A673 (cell line): ENCODE measurements around the gene PHACTR3.

Experiments used
- EZH2 ChIP-seq: fragments of 200-600 bp; sonication (generic); IDR thresholded peaks from 2 replicates; pipeline ENCODE4 v1.6.1; 2017; ENCODE audit warnings: borderline replicate concordance, low read depth, mild to moderate bottlenecking, mixed read lengths, antibody characterized with exemption, low read length; ENCODE audit not compliant: poor library complexity, severe bottlenecking
- TF ChIP-seq, protein P1 (sequence below): fragments of 300-800, 200-600 bp; sonication (generic); conservative IDR thresholded peaks from 2 replicates; pipeline ENCODE4 v1.5.1; 2017; ENCODE audit warnings: low read depth, mild to moderate bottlenecking, antibody characterized with exemption, low read length, moderate library complexity, mixed read lengths

DNA sequence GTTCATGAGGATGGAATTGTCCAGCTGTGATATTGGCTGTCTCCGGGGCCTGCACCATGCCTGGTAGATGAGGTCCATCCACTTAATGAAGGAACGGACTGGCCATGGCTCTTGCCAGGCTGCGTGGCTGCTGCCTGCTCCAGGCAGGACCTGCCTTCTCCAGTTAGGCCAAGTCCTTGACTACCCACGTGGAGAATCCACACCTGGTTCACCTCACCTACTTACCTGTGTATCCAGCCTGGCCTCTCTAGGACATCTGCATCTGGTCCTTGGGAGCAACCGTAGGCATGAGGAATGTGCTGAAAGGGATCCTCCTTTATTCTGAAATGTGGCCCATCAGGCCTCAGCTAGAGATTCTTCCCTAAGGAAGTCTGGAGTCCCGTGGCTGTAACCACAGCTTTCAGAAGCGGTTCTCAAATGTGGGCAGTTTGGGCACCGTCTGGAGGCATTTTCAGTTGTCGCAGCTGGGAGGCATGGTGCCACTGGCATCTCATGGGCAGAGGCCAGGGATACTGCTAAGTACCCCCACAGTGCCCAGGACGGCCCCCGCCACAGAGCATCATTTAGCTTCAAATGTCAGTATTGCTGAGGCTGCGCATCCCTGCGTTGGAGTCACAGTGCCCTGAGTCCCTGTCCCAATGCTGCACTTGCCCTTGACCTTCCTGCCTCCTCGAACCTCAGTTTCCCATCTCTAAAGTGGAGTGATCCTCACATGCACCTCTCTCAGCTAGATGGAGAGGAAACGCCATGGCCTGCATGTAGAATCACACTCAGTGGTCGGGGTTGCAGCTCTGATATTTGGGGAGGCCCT is 67.5 kb downstream of the PHACTR3 start:
- TF ChIP-seq EZH2, result no peak
- TF ChIP-seq, protein P1, sequence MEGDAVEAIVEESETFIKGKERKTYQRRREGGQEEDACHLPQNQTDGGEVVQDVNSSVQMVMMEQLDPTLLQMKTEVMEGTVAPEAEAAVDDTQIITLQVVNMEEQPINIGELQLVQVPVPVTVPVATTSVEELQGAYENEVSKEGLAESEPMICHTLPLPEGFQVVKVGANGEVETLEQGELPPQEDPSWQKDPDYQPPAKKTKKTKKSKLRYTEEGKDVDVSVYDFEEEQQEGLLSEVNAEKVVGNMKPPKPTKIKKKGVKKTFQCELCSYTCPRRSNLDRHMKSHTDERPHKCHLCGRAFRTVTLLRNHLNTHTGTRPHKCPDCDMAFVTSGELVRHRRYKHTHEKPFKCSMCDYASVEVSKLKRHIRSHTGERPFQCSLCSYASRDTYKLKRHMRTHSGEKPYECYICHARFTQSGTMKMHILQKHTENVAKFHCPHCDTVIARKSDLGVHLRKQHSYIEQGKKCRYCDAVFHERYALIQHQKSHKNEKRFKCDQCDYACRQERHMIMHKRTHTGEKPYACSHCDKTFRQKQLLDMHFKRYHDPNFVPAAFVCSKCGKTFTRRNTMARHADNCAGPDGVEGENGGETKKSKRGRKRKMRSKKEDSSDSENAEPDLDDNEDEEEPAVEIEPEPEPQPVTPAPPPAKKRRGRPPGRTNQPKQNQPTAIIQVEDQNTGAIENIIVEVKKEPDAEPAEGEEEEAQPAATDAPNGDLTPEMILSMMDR, result no peak
